ENCODE data around the gene TNN. TPM values are rescaled to one million over a fixed set of nuclear protein-coding genes. Genes with fewer than 3 reads are reported as not detected.

TNN gene
- polyA plus RNA-seq, 1 experiment = not detected

- Histone ChIP-seq H3K4me3 (ENCODE audit: low read depth, low read length) (no peak overlapping the region), H3K27me3 (ENCODE audit: control insufficient read depth, insufficient read depth, low read length) (no peaks in the 10 kb centered on the region), H3K36me3 (ENCODE audit: control insufficient read depth, insufficient read depth, low read length) (no peaks in the 10 kb centered on the region)
- TF ChIP-seq, protein P1, sequence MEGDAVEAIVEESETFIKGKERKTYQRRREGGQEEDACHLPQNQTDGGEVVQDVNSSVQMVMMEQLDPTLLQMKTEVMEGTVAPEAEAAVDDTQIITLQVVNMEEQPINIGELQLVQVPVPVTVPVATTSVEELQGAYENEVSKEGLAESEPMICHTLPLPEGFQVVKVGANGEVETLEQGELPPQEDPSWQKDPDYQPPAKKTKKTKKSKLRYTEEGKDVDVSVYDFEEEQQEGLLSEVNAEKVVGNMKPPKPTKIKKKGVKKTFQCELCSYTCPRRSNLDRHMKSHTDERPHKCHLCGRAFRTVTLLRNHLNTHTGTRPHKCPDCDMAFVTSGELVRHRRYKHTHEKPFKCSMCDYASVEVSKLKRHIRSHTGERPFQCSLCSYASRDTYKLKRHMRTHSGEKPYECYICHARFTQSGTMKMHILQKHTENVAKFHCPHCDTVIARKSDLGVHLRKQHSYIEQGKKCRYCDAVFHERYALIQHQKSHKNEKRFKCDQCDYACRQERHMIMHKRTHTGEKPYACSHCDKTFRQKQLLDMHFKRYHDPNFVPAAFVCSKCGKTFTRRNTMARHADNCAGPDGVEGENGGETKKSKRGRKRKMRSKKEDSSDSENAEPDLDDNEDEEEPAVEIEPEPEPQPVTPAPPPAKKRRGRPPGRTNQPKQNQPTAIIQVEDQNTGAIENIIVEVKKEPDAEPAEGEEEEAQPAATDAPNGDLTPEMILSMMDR (IDR thresholded peaks at IDR 0.05; ENCODE audit: insufficient read depth, low read depth, low read length) = no peak
- ChIA-PET POLR2A (no interaction called here), CTCF (no interaction called here)
- no peak for DNase-seq (ENCODE audit: low read depth)
Measured at GRCh38 chr1:175081983-175082382, 14.3 kb downstream of the TNN start.

DNA sequence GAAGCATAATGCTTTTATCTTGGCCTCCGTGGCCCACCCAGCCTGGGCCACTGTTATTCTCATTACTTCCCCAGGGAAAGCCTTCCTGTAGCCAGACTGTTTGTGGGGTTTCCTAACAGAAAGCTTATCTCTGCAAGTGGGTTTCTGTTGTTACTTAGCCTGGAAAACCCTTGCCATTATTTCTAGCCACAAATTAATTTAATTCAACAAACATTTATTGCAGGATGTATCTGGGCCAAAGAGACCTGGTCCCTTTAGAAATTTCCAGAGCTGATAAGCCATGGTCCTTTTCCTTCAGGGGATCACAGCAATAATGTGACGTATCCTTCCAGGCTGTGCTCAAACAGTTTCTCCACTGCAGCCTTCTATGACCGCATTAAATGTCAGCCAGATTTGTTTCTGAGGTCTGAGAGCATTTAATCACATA, 20.9 kb downstream of the TNN start:
- DNase-seq (ENCODE audit: low read depth) = no peak
- ChIA-PET CTCF (no interaction called here), POLR2A (no interaction called here)
- TF ChIP-seq, protein P1 (IDR thresholded peaks at IDR 0.05; ENCODE audit: insufficient read depth, low read depth, low read length) = no peak
- Histone ChIP-seq H3K4me3 (ENCODE audit: low read depth, low read length) (no peak overlapping the region), H3K27me3 (ENCODE audit: control insufficient read depth, insufficient read depth, low read length) (no peaks in the 10 kb centered on the region), H3K36me3 (ENCODE audit: control insufficient read depth, insufficient read depth, low read length) (no peaks in the 10 kb centered on the region)

- H3K27me3 ChIP-seq (ENCODE audit: control insufficient read depth, insufficient read depth, low read length) = no peaks in the 10 kb centered on the region
- POLR2A ChIA-PET = no interaction called here
- no peak overlapping the region for H3K4me3 ChIP-seq (ENCODE audit: low read depth, low read length)
- no peak for DNase-seq (ENCODE audit: low read depth)
- H3K36me3 ChIP-seq (ENCODE audit: control insufficient read depth, insufficient read depth, low read length) = no peaks in the 10 kb centered on the region
- CTCF ChIA-PET = no interaction called here
- TF ChIP-seq, protein P1 (IDR thresholded peaks at IDR 0.05; ENCODE audit: insufficient read depth, low read depth, low read length) = no peak
Measured at GRCh38 chr1:175089136-175089718, 21.6 kb downstream of the TNN start.

DNA sequence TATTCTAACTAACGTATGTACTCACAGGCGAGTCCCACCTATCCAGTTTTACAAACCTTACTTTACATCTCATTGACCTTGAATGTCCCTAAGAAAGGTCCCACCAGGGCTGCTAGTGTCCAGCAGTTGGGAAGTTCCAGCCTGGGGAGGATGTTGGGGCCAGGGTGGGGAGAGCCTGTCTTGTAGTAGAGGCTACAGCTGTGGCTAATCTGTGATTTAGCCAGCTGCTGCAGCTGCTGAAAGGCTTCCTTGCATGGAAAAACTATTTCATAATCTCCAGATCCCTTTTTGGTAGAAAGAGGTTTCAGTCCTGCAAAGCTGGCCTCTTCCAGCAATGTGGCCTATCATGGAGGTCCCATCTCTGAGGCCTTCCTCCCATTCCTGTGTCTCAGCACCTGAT, 23.1 kb downstream of the TNN start:
- ChIA-PET CTCF (interaction anchor here (1.4 kb wide), 1 partner anchor 64 kb away, joined by 4 read pairs; no protein-coding TSS in a partner anchor), POLR2A (no interaction called here)
- DNase-seq (ENCODE audit: low read depth) = no peak
- Histone ChIP-seq H3K36me3 (ENCODE audit: control insufficient read depth, insufficient read depth, low read length) (no peaks in the 10 kb centered on the region), H3K4me3 (ENCODE audit: low read depth, low read length) (no peak overlapping the region), H3K27me3 (ENCODE audit: control insufficient read depth, insufficient read depth, low read length) (no peaks in the 10 kb centered on the region)
- TF ChIP-seq, protein P1 (IDR thresholded peaks at IDR 0.05; ENCODE audit: insufficient read depth, low read depth, low read length) = no peak

GRCh38 chr1:175094626-175095025, 27.0 kb downstream of the TNN start:
- Histone ChIP-seq H3K27me3 (ENCODE audit: control insufficient read depth, insufficient read depth, low read length) (no peaks in the 10 kb centered on the region), H3K4me3 (ENCODE audit: low read depth, low read length) (no peak overlapping the region), H3K36me3 (ENCODE audit: control insufficient read depth, insufficient read depth, low read length) (no peaks in the 10 kb centered on the region)
- TF ChIP-seq, protein P1 (IDR thresholded peaks at IDR 0.05; ENCODE audit: insufficient read depth, low read depth, low read length) = no peak
- no peak for DNase-seq (ENCODE audit: low read depth)
- ChIA-PET POLR2A (no interaction called here), CTCF (no interaction called here)
